GM12891 (cell line): Measurements from ENCODE around the gene STK10.

Experiments used
- POLR2A ChIP-seq: IDR thresholded peaks from 2 replicates; pipeline ENCODE4 v1.6.1; 2011; ENCODE audit warnings: low read depth, low read length, control low read depth
- POLR2AphosphoS5 ChIP-seq: IDR thresholded peaks from 2 replicates; pipeline ENCODE4 v1.6.1; 2011; ENCODE audit warnings: low read depth, low read length, control low read depth
- POU2F2 ChIP-seq: IDR thresholded peaks from 2 replicates; pipeline ENCODE4 v1.6.1; 2011; ENCODE audit warnings: low read depth, mild to moderate bottlenecking, control low read depth, low read length, moderate library complexity
- SPI1 ChIP-seq: IDR thresholded peaks from 2 replicates; pipeline ENCODE4 v1.6.1; 2011; ENCODE audit warnings: low read depth, low read length, control low read depth
- TAF1 ChIP-seq: IDR thresholded peaks from 2 replicates; pipeline ENCODE4 v1.6.1; 2011; ENCODE audit warnings: low read depth, low read length, control low read depth

GRCh38 chr5:172074896-172075295, 113.1 kb downstream of the STK10 start:
- no peak for TF ChIP-seq SPI1
- TF ChIP-seq POLR2A: no peak
- TF ChIP-seq POLR2AphosphoS5: no peak
- no peak for TF ChIP-seq POU2F2
- TF ChIP-seq TAF1: no peak
